CD4-positive, alpha-beta T cell treated with Interleukin-12 subunit alpha and Interleukin-12 subunit beta, for 1 hour (primary cell): ENCODE results near the gene SEPTIN10.
"Not testable (repeated sequence)": the region's sequence is repeated elsewhere in the genome, so short reads cannot be mapped to it uniquely, and the experiment has no call there.

Experiments
- DNase-seq: peaks from one replicate; pipeline ENCODE4 v3.0.0-alpha.2; 2020

The SEPTIN10 gene

DNA sequence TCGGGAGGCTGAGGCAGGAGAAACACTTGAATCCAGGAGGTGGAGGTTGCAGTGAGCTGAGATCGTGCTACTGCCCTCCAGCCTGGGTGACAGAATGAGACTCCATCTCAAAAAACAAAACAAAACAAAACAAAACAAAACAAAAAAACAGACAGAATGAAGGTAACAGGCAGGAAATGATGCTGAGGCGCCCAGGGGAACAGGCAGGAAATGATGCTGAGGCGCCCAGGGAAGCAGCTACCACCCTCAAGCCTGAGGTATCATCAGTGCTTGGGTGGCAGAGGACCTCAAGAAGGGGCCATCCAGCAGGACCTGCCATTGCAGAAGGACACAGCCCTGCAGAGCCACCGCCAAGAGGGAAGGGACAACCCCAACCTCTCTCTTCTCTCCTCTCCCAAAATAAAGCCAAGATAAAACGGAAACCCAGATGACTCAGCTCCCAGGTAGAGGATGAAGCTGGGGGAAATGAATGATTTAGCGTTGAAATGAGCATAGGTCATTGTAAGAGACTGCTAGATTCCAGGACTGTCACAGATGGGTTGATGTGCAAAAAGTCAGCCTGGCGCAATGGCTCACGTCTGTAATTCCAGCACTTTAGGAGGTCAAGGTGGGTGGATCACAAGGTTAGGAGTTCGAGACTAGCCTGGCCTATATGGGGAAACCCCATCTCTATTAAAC, 19.7 kb upstream of the SEPTIN10 start:
- DNase-seq = no peak

DNA sequence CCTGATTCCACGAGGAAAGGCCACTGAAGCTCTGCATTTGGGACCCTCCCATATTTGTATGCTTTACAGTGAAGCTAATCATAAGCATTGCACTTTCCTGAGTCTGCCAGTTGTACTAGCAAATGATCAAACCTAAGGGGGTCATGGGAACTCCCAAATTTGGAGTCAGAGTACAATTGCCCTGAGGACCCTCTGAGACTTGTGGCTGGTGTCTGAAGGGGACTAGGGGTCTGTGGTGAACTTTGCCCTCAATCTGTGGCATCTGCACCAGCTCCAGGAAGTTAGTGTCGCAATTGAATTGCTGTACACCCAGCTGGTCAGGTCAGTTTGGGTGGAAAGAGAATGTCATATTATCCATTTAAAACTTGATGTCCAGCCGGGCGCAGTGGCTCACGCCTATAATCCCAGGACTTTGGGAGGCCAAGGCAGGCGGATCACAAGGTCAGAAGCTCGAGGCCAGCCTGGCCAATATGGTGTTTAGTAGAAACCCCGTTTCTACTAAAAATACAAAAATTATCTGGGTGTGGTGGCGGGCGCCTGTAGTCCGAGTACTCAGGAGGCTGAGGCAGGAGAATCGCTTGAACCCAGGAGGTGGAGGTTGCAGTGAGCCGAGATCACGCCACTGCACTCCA, 18.5 kb upstream of the SEPTIN10 start:
- DNase-seq = no peak

DNA sequence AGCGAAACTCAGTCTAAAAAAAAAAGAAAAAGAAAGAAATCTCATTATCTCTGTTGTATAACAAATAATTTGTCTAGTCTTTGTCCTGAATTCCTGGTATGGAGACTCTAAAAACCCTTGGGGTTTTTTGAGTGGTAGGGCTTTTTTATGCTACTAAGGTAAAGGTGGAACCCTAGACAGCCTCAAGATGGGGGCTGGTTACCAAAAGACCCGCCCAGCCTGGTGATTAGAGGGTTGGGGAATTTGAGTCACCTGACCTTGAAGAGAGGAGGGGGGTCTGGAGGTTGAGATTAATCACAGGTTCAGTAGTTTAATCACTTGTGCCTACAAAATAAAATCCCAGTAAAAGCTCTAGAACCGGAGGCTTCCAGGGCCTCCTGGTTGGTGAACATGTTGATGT, 18.0 kb upstream of the SEPTIN10 start:
- DNase-seq = no peak

DNA sequence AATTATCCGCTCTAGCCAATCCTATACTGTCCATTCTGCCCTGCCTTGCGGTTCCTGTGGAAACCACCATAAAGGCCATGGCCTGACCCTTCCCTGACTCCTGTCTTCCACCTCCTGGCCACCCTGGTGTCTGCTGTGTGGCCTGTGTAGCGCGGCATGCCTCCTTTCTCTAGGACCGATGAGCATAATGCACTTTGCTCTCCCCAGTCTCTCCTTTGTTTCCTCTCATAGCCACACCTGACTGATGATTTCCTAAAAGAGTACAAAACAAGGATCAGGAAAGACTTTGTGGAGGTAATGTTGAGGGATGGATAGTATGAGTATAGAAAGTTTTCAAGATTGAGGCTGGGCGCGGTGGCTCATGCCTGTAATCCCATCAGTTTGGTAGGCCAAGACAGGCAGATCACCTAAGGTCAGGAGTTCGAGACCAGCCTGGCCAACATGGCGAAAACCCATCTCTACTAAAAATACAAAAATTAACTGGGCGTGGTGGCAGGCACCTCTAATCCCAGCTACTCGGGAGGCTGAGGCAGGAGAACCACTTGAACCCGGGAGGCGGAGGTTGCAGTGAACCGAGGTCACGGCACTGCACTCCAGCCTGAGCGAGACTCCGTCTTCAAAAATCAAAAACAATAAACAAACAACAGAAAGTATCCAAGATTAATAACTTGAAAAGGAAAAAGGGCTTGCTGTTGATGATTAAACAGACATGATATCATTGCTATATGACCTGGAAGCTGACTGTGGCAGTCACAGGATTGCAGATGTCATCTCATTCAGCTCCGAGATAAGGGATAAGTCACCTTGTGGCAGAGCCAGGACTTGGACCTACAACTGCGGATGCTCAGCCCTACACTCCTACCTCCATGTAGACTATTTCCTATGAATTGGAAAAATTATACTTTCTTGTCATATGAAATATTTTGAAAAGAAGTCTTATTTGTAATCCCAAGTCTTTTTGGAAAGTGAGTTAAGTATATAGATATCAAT, 17.0 kb upstream of the SEPTIN10 start:
- DNase-seq = no peak

DNA sequence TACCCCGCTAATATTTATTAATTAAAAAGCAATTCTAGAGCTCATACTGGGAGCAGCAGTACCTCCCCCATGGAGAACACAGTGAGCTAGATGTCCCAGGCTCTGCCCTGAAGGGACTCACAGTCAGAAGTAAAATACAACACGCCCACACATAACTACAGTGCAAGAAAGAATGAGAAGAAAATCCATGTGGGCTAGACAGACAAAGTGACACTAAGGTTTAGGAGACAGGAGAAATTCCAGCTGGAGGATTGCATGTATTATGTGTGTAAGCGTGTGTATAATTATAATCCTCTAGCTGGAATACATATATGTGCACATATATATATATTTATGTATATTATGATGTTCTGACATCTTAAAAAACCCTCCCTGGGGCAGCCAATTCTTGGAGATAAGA, 16.1 kb upstream of the SEPTIN10 start:
- no peak for DNase-seq

DNA sequence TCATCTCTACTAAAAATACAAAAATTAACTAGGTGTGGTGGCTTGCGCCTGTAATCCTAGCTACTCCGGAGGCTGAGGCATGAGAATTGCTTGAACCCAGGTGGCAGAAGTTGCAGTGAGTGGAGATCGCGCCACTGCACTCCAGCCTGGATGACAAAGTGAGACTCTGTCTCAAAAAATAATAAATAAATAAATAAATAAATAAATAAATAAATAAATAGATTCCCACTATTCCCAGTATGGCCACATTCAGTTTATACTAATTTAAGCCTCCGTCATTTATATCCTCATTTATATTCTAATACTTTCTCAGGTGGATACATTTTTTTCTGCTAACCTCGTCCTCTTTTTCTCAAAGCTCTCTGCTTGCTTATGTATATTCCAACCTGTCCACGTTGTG, 14.6 kb upstream of the SEPTIN10 start:
- DNase-seq = not testable (repeated sequence)

DNA sequence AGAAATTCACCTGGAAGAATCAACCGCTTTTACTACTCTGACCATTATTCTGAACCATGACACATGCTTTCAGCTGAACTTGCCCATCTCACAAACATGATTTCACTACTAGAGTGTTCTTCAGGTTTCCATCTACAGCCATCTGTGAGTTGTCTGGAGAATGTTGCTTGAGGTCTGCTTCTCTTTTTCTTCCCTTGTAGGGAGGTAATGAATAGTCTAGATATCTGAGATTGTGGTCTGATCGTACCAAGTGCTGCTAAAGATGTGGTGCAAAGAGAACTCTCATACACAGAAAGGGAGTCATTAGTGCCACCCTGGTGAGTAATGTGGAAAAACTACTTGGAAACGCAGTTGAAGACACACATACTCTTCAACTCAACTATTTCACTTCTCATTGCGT, 10.6 kb upstream of the SEPTIN10 start:
- DNase-seq = no peak

DNA sequence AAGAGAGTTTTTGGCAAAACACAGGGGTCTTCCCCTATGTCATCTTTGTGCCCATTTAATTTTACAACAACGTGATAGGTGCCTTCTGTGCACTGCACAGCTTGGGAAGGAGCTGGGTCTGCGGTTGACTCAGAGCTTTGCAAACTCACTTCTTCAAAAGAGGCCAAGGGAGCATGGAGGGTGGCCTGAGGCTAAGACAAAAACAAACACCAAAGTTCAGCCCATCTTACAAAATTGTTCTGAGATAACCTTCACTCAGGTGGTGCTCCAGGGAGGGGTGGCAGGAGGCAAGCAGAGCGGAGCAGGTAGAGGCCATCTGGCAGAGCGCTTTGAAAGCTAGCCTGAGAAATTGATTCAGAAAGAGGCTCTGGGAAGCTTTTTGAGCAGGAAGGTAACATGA, 10.2 kb upstream of the SEPTIN10 start:
- DNase-seq = no peak

DNA sequence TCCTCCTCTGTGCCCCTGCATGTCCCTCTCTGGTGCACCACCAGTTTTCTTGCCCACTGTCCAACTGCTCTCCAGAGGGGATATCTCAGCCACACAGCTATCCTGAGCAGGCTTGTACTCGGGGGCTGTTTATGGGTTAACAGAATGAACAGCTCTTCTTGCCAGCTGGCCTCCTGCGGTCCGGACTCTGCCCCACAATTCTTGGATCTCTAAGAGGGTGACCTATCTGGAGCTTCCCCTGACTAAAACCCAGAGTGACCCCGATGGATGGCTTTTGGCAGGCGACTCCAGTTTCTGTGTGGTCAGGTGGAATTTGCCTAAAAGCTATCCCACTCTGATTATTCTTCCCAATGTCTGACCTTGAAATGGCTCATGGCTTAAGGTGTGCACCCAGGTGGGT, 9.5 kb upstream of the SEPTIN10 start:
- DNase-seq = no peak

DNA sequence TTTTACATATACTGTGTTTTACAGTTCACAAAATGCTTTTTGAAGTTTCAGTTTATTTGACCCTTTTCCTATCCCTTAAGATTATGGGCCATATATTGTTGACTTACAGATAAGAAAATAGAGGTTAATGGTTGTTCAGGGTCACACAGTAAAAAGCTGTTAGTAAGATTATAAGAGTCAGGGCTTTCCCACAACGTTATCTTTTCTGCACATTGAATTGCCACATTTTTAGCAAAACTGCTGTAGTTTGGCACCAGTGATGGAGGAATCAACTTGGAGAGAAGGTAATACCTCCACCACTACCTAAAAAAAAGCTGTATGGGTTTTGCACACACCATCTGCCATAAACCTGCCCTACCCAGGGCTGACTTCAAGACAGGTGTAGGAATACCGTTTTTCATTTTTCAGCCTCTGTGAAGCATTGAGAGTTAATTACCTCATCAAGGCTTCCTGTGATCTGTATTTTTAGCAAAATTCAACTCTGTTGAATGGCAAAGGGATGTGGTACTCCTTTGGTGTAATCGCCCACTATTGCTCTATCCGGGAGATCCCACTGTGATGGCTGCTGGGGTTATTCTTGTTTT, 5.4 kb upstream of the SEPTIN10 start:
- DNase-seq = no peak

DNA sequence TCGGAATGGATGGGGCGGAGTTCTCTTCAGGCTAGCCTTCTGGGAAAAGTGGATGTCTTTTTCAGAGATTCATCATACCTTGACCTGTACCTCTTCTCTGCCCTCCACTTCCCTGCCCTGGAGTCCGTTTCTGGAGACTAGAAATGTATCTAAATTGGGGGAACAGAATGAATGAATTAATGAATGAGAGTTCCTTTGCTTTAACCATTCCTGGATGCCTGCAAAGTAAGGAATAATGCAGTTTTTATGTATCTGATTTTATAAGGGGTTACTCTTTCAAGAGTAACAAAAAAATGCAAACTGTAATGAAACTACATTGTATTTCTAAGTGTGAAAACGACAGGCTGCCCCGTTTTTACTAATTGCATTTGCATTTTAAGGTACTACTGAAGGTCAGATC, 2.4 kb upstream of the SEPTIN10 start:
- no peak for DNase-seq

DNA sequence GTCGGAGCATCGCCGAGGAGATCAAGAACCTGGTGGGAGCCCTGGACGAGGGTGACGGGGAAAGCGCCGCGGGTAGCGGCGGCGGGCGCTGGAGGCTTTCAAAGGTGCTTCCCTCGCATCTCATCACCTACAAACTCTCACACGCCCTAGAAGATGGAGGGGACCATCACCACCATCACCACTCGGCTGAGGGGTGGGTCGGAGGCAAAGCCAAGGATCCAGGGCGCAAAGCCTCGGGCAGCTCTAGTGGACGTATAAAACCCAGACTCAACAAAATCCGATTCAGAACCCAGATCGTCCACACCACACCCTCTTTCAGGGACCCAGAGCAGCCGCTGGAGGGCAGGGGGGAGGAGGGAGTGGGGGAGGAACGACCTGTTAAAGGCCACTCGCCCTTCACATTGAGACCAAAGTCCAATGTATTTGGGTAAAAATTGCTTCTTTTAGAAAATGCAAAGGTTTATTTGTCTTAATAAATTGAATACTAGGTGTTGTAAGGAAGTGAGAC, 1.9 kb upstream of the SEPTIN10 start:
- no peak for DNase-seq

DNA sequence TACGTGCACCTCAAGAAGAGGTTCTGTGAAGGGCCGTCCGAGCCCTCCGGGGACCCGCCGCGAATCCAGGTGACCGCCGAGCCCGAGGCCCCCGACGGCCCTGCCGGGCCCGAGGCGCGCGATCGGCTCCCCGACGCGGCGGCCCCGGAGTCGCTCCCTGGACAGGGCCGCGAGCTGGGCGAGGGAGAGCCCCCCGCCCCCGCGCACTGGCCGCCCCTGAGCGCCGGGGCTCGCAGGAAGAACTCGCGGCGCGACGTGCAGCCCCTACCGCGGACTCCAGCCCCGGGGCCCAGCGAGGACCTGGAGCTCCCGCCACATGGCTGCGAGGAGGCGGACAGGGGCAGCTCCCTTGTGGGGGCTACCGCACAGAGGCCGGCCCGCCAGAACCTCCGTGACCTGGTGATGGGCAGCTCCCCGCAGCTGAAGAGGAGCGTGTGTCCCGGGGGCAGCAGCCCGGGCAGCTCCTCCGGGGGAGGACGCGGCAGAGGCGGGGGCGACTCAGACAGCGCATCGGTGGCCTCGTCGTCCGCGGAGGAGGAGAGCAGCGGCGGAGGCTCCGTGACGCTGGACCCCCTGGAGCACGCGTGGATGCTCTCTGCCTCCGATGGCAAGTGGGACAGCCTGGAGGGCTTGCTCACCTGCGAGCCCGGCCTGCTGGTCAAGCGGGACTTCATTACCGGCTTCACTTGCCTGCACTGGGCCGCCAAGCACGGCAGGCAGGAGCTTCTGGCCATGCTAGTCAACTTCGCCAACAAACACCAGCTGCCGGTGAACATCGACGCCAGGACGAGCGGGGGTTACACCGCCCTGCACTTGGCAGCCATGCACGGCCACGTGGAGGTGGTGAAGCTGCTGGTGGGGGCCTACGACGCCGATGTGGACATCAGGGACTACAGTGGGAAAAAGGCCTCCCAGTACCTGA, 1.2 kb upstream of the SEPTIN10 start:
- no peak for DNase-seq

DNA sequence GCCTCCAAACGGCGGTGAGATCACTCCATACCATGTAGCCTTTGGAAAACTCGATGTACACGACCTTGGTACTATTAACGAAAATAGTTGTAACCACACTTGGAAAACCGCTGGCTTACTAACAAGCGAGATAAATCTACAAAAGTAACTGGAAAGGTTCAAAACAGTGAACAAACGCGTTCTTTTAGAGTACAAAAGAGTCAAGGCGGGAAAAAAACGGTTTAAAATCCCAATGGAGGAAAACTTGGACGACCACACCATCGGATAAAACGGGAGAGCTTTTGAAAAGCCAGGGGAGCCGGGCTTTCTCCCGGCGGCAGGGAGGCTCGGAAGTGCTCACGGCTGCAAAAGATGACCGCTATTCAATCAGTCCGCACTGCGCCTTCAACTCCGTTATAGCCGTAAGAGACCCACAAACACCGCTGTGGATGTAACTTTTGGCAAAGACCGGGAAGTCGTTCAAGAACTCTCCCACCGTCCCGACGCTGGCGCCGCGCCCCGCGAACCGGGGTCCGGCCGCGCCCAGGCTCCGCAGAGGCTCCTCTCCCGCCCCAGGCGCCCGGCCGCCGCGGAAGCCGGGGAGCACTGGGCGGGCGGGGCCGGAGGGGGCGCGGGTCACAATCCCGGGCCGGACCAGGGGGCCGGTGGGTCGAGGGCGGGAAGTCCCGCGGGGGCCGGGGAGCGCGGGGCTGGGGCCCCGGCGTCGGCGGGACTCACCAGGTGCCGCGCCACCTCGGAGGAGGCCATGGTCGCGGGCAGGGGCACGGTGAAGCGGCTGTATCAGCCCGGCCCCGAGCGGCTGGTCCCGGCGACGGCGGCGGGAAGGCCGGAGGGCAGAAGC, 465 bp downstream of the SEPTIN10 start:
- no peak for DNase-seq

DNA sequence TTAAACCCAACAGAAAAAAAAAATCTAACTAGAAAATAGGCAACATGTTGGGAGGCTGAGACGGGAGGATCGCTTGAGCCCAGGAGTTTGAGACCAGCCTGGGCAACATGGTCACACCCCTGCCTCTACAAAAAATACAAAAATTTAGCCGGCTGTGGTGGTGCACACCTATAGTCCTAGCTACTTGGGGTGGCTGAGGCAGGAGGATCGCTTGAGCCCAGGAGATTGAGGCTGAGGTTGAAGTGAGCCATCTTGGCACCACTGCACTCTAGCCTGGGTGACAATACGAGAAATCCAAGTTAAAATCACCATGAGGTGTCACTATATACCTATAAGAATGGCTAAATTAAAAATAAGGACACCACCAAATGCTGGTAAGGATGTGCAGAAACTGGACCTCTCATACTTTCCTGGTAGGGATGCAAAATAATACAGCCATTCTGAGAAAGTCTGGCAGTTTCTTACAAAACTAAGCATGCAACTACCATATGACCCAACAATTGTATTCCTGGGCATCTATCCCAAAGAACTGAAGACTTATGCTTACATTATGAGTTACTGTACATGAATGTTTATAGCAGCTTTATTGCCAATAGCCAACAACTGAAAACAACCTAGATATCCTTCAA, 2.2 kb downstream of the SEPTIN10 start:
- DNase-seq = no peak

DNA sequence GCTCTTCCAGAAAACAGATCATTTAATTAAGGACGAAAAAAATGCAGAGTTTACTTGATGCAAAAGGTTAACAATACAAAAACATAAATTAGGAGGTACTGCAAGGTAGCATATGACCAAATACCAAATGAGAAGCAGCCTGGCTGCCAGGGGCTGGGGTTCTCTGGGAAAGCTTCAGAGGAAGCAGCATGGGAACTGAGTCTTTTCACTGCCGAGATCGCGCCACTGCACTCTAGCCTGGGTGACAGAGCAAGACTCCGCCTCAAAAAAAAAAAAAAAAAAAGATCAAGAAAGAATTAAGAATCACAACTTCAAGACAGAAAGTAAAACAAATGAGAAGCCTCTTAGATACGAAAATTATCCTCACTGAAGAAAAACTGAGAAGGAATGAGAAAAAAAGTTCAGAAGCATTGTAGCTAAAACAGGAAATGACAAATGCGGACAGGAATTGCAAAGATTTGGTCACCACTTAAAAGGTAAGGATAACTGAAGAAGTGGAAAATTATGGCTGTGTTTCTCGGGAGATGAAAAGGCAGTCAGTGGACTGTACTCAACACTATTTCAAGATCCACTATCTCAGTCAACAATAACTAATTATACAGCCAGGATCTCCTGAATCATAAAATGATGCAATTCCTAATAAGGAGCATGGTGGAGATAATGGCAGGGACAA, 4.3 kb downstream of the SEPTIN10 start:
- DNase-seq = no peak

DNA sequence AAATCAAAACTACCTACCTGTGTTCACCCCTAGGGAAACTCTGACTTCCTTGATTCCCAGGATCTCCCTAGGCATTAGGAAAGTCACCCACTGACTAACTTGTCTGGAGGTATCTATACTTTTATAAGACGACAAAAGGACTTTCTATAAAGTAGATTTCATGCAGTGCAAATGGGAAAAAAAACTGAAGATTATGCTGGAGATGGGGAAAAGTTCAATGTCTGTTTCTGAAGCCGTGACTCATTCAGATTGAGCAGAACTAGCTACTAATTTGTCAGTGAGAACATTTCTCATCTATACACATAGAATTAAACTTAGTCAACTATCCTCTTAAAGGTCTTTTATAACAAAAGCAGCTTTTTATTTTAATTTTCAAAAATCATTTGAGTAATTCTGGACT, 6.0 kb downstream of the SEPTIN10 start:
- no peak for DNase-seq

DNA sequence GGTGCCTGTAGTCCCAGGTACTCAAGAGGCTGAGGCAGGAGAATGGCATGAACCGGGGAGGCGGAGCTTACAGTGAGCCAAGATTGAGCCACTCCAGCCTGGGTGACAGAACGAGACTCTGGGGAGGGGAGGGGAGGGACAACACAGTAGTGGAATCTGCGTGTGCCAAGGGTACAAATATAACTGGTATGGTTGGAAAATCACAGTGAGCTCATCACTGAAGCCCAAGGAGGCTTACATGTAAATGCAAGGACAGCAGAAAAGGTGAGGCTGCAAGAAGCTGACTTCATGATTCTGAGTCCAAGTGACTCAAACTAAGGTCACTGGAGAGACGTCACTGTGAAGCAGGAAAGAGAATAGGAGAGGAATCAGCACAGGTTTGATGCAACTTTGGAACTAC, 9.2 kb downstream of the SEPTIN10 start:
- no peak for DNase-seq

DNA sequence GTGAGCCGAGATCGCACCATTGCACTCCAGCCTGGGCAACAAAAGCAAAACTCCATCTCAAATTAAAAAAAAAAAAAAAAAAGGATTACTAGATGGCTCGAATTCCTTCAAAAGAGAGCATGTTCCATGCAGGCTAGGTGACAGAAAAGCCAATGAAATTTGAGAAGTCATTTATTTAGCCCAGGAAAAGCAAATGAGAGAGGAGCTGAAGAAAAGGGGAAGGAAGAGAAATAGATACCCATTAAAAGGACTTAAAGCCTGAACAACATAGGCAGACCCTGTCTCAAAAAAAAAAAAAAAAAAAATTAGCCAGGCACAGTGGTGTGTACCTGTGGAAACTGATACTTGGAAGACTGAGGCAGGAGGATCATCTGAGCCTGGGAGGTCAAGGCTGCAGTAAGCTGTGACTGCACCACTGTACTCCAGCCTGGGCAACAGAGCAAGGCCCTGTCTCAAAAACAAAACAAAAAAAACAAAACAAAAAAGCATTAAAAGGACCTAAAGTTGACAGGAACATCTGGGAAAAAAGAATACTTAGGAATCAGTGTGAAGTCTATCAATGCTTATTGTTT, 11.1 kb downstream of the SEPTIN10 start:
- no peak for DNase-seq

DNA sequence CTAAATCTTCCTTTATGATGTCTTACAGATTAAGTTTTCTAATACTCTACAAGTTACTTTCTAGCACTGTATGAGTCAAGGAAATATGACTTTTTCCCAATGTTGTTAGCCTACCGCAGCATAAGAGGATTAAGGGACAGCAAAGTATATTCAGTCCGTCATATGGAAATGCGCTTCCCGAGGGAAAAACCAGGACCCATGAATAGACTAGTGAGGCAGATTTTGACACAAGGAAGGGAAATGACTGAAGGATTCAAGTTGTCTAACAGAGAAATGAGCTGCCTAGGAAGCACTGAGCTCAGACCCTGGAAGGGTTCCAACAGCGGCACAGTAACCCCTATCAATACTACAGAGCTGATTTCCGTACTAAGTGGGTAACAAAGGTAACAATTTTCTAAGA, 12.0 kb downstream of the SEPTIN10 start:
- DNase-seq = no peak
